Mucosa of descending colon (tissue), 3 donors: ENCODE data around the gene MYH9. TPM values are rescaled to one million over a fixed set of nuclear protein-coding genes. Genes with fewer than 3 reads are reported as not detected.

Source experiments
- ATAC-seq: fragments of 200-7000 bp; cut with Tn5 transposase; one replicate; pipeline ENCODE4 v1.9.1; 2020; ENCODE audit warnings: mild to moderate bottlenecking, moderate library complexity
- DNase-seq, 3 donors: peaks; one replicate each; pipeline ENCODE4 v3.0.0-alpha.2; 2020
- H3K36me3 ChIP-seq: fragments of 200-600 bp; one replicate; pipeline ENCODE4 v1.8.0; 2021; ENCODE audit warnings: low read depth, mild to moderate bottlenecking
- H3K4me1 ChIP-seq: fragments of 200-600 bp; one replicate; pipeline ENCODE4 v1.8.0; 2021; ENCODE audit warnings: low read depth, mild to moderate bottlenecking
- H3K4me3 ChIP-seq: fragments of 200-600 bp; one replicate; pipeline ENCODE4 v1.8.0; 2021; ENCODE audit warnings: mild to moderate bottlenecking
- H3K9me3 ChIP-seq: fragments of 200-600 bp; one replicate; pipeline ENCODE4 v1.8.0; 2021; ENCODE audit warnings: mild to moderate bottlenecking
- intact Hi-C, 2 donors: fragments of 100-400 bp; cut with DNase I in 1 of 2; cut with micrococcal nuclease in 1 of 2; formaldehyde crosslinking; loops; one replicate each; pipeline versions ENCODE4 v1.11.0 to v1.11.1; 2022; cut with DNase I, micrococcal nuclease
- total RNA-seq, 3 donors: library from RNA; stranded (reverse); fragmentation: NEBNext Ultra II Directional in 2 of 3; extraction: Animal tissue kit (Norgen Biotek cat#: 25700) in 2 of 3; gene quantifications; one replicate each; pipeline versions ENCODE4 v1.2.1 to v1.2.4, GENCODE V29; 2021 to 2023
- TF ChIP-seq, protein P1 (sequence below): fragments of 200-600 bp; IDR thresholded peaks from one replicate; pipeline ENCODE4 v1.8.0; 2022; ENCODE audit warnings: antibody characterized with exemption, mild to moderate bottlenecking
- donor health status: DM: no; HTN: no; CAD: no; lungs with moderate emphysema.
- donor health status: DM: no; HTN: no; CAD: no.
- donor health status: DM: no; HTN: yes; CAD: no.

The MYH9 gene
- total RNA-seq, 3 donors from 2014 or later: 501 to 831 (median 599) TPM

- no peaks in the 10 kb centered on the region for H3K9me3 ChIP-seq
- H3K4me3 ChIP-seq: no peak overlapping the region
- ATAC-seq (no peak), DNase-seq (peak in 1 of 3 donors; percentile 49)
- no peaks in the 10 kb centered on the region for H3K36me3 ChIP-seq
- H3K4me1 ChIP-seq: peaks cover 82% of the 10 kb centered on the region
- intact Hi-C loops: no loop called here
- TF ChIP-seq, protein P1, sequence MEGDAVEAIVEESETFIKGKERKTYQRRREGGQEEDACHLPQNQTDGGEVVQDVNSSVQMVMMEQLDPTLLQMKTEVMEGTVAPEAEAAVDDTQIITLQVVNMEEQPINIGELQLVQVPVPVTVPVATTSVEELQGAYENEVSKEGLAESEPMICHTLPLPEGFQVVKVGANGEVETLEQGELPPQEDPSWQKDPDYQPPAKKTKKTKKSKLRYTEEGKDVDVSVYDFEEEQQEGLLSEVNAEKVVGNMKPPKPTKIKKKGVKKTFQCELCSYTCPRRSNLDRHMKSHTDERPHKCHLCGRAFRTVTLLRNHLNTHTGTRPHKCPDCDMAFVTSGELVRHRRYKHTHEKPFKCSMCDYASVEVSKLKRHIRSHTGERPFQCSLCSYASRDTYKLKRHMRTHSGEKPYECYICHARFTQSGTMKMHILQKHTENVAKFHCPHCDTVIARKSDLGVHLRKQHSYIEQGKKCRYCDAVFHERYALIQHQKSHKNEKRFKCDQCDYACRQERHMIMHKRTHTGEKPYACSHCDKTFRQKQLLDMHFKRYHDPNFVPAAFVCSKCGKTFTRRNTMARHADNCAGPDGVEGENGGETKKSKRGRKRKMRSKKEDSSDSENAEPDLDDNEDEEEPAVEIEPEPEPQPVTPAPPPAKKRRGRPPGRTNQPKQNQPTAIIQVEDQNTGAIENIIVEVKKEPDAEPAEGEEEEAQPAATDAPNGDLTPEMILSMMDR: no peak
These were observed 26.8 kb downstream of the MYH9 start for GRCh38 chr22:36360871-36361383.

DNA sequence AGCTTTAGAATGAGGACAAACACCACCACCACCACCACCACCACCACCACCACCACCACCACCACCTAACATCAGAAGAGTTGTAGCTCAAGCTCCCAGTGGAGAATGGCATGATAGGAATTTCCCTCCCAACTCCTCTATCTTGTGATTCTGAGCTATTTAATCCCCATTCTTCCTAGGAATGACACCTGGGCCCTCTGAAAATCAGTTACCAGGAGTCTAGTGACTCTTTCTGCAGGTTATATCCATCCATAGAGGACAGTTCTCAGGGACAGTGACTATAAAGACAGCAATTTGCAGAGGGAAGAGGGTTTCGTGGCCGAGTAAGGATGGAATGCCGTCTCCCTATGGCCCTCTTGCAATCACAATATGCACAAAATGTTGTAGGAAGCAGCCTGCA is 27.8 kb downstream of the MYH9 start:
- Histone ChIP-seq H3K4me1 (peaks cover 77% of the 10 kb centered on the region), H3K4me3 (no peak overlapping the region), H3K36me3 (no peaks in the 10 kb centered on the region), H3K9me3 (no peaks in the 10 kb centered on the region)
- ATAC-seq (no peak), DNase-seq (peak in 1 of 3 donors; percentile 8)
- intact Hi-C loops: no loop called here
- TF ChIP-seq, protein P1: no peak

GRCh38 chr22:36359470-36359996 is 28.2 kb downstream of the MYH9 start:
- H3K4me1 ChIP-seq: peaks cover 73% of the 10 kb centered on the region
- intact Hi-C loops: no loop called here
- TF ChIP-seq, protein P1: no peak
- H3K4me3 ChIP-seq: no peak overlapping the region
- H3K9me3 ChIP-seq: no peaks in the 10 kb centered on the region
- no peaks in the 10 kb centered on the region for H3K36me3 ChIP-seq
- DNase-seq (no peak), ATAC-seq (no peak)

- Histone ChIP-seq H3K4me3 (no peak overlapping the region), H3K4me1 (peaks cover 69% of the 10 kb centered on the region), H3K9me3 (no peaks in the 10 kb centered on the region), H3K36me3 (no peaks in the 10 kb centered on the region)
- intact Hi-C loops: no loop called here
- DNase-seq (peak in 1 of 3 donors; percentile 47), ATAC-seq (no peak)
- TF ChIP-seq, protein P1: no peak
These were observed 29.0 kb downstream of the MYH9 start for GRCh38 chr22:36358533-36359469.

GRCh38 chr22:36356708-36357624 is 30.8 kb downstream of the MYH9 start:
- Histone ChIP-seq H3K9me3 (no peaks in the 10 kb centered on the region), H3K36me3 (no peaks in the 10 kb centered on the region), H3K4me1 (peaks cover 69% of the 10 kb centered on the region), H3K4me3 (no peak overlapping the region)
- intact Hi-C loops: no loop called here
- ATAC-seq (peak; percentile 25), DNase-seq (peak in 1 of 3 donors; percentile 49)
- TF ChIP-seq, protein P1: no peak
